ENCODE data around the gene RASGEF1C. TPM values are rescaled to one million over a fixed set of nuclear protein-coding genes. Genes with fewer than 3 reads are reported as not detected.

Gene RASGEF1C
- total RNA-seq, 1 donor from 2014 or later: not detected

GRCh38 chr5:180121826-180122413, 87.1 kb downstream of the RASGEF1C start:
- H3K36me3 ChIP-seq (ENCODE audit: control insufficient read depth, insufficient read depth, low read length): no peaks in the 10 kb centered on the region
- H3K27me3 ChIP-seq (ENCODE audit: control insufficient read depth, insufficient read depth, low read length): no peaks in the 10 kb centered on the region
- no peak for FAIRE-seq
- no peak for TF ChIP-seq CTCF (IDR thresholded peaks at IDR 0.05; ENCODE audit: insufficient read depth, low read length, severe bottlenecking)
- no peak for DNase-seq (ENCODE audit: low read depth)
- no peak overlapping the region for H3K4me3 ChIP-seq (ENCODE audit: low read depth, low read length)

- FAIRE-seq (no peak), DNase-seq (ENCODE audit: low read depth) (no peak)
- no peak for TF ChIP-seq CTCF (IDR thresholded peaks at IDR 0.05; ENCODE audit: insufficient read depth, low read length, severe bottlenecking)
These were observed 88.5 kb downstream of the RASGEF1C start for GRCh38 chr5:180120237-180121101.

GRCh38 chr5:180119903-180120236, 89.1 kb downstream of the RASGEF1C start:
- Histone ChIP-seq H3K36me3 (ENCODE audit: control insufficient read depth, insufficient read depth, low read length) (no peaks in the 10 kb centered on the region), H3K4me3 (ENCODE audit: low read depth, low read length) (no peak overlapping the region), H3K27me3 (ENCODE audit: control insufficient read depth, insufficient read depth, low read length) (no peaks in the 10 kb centered on the region)
- TF ChIP-seq CTCF (IDR thresholded peaks at IDR 0.05; ENCODE audit: insufficient read depth, low read length, severe bottlenecking): no peak
- DNase-seq (ENCODE audit: low read depth): no peak
- no peak for FAIRE-seq

More at GRCh38 chr5:180120237-180121101, 88.5 kb downstream of the RASGEF1C start:
- H3K36me3 ChIP-seq (ENCODE audit: control insufficient read depth, insufficient read depth, low read length): no peaks in the 10 kb centered on the region
- H3K4me3 ChIP-seq (ENCODE audit: low read depth, low read length): no peak overlapping the region
- no peaks in the 10 kb centered on the region for H3K27me3 ChIP-seq (ENCODE audit: control insufficient read depth, insufficient read depth, low read length)

- FAIRE-seq (no peak), DNase-seq (ENCODE audit: low read depth) (no peak)
- H3K36me3 ChIP-seq (ENCODE audit: control insufficient read depth, insufficient read depth, low read length): no peaks in the 10 kb centered on the region
- H3K27me3 ChIP-seq (ENCODE audit: control insufficient read depth, insufficient read depth, low read length): no peaks in the 10 kb centered on the region
- no peak overlapping the region for H3K4me3 ChIP-seq (ENCODE audit: low read depth, low read length)
- no peak for TF ChIP-seq CTCF (IDR thresholded peaks at IDR 0.05; ENCODE audit: insufficient read depth, low read length, severe bottlenecking)
These were observed 89.7 kb downstream of the RASGEF1C start for GRCh38 chr5:180119031-180119902.

- no peaks in the 10 kb centered on the region for H3K36me3 ChIP-seq (ENCODE audit: control insufficient read depth, insufficient read depth, low read length)
- DNase-seq (ENCODE audit: low read depth): no peak
- FAIRE-seq: no peak
- no peak for TF ChIP-seq CTCF (IDR thresholded peaks at IDR 0.05; ENCODE audit: insufficient read depth, low read length, severe bottlenecking)
- H3K27me3 ChIP-seq (ENCODE audit: control insufficient read depth, insufficient read depth, low read length): no peaks in the 10 kb centered on the region
- H3K4me3 ChIP-seq (ENCODE audit: low read depth, low read length): no peak overlapping the region
These were observed 90.6 kb downstream of the RASGEF1C start for GRCh38 chr5:180118391-180118791.

All from bronchial epithelial cell (primary cell).